SHP77 treated with DMSO at 0.1 percent for 48 hours (cell line): ENCODE results near the gene PROSER1.
"Not testable (repeated sequence)": the region's sequence is repeated elsewhere in the genome, so short reads cannot be mapped to it uniquely, and the experiment has no call there.

Experiments
- DNase-seq: peaks from one replicate; lab custom pipeline; 2025; lab: John Stamatoyannopoulos, UW

PROSER1 gene

GRCh38 chr13:39023761-39024160, 14.1 kb downstream of the PROSER1 start:
- no peak for DNase-seq

- DNase-seq = no peak
Observed at GRCh38 chr13:39023316-39023715, 14.6 kb downstream of the PROSER1 start.

- no peak for DNase-seq
Observed at GRCh38 chr13:39020853-39021462, 16.9 kb downstream of the PROSER1 start.

- no peak for DNase-seq
Observed at GRCh38 chr13:39016787-39017186, 21.1 kb downstream of the PROSER1 start.

- no peak for DNase-seq
Observed at GRCh38 chr13:39016087-39016486, 21.8 kb downstream of the PROSER1 start.

- no peak for DNase-seq
Observed at GRCh38 chr13:39013462-39013861, 24.4 kb downstream of the PROSER1 start.

- no peak for DNase-seq
Observed at GRCh38 chr13:39012608-39013007, 25.3 kb downstream of the PROSER1 start.

- not testable (repeated sequence) for DNase-seq
Observed at GRCh38 chr13:39006371-39007111, 31.3 kb downstream of the PROSER1 start.

GRCh38 chr13:38998739-38999138, 39.1 kb downstream of the PROSER1 start:
- no peak for DNase-seq

GRCh38 chr13:38993381-38993780, 44.5 kb downstream of the PROSER1 start:
- no peak for DNase-seq

GRCh38 chr13:38990693-38991092, 47.2 kb downstream of the PROSER1 start, which contains the start of gene STOML3:
TSS of gene STOML3 (minus strand) at chr13:38990831. CDS start at chr13:38990721, 110 bp downstream.
- DNase-seq = no peak

- peak; percentile 3 for DNase-seq
Observed at GRCh38 chr13:38981096-38981495, 56.8 kb downstream of the PROSER1 start.

GRCh38 chr13:38980750-38981078, 57.2 kb downstream of the PROSER1 start:
- DNase-seq = no peak

- DNase-seq = peak; percentile 73
Observed at GRCh38 chr13:38979891-38980749, 57.8 kb downstream of the PROSER1 start.

GRCh38 chr13:38970380-38971051, 67.4 kb downstream of the PROSER1 start:
- no peak for DNase-seq

GRCh38 chr13:38969187-38969586, 68.7 kb downstream of the PROSER1 start:
- DNase-seq = no peak

GRCh38 chr13:38967446-38967845, 70.4 kb downstream of the PROSER1 start:
- no peak for DNase-seq

- no peak for DNase-seq
Observed at GRCh38 chr13:38965281-38965680, 72.6 kb downstream of the PROSER1 start.

- DNase-seq = no peak
Observed at GRCh38 chr13:38960175-38960574, 77.7 kb downstream of the PROSER1 start.
